Fibroblast of lung (primary cell): ENCODE data around the gene TRIM71.

Experiments used
- EZH2 ChIP-seq: IDR thresholded peaks from 2 replicates; pipeline ENCODE4 v1.5.1; 2012; ENCODE audit warnings: low read length, control low read depth, mild to moderate bottlenecking; ENCODE audit errors: missing control alignments
- TF ChIP-seq, protein P1 (sequence below), 2 donors: IDR thresholded peaks in 1 of 2; conservative IDR thresholded peaks in 1 of 2; 1 replicate in 1 of 2; 2 replicates in 1 of 2; pipeline ENCODE4 v1.5.1; 2011 to 2012; ENCODE audit warnings: low read length in 2 of 2, control low read depth in 1 of 2, inconsistent platforms in 1 of 2, low read depth in 1 of 2, mild to moderate bottlenecking in 1 of 2

GRCh38 chr3:32839714-32840085 lies 21.9 kb downstream of the TRIM71 start:
- TF ChIP-seq, protein P1, sequence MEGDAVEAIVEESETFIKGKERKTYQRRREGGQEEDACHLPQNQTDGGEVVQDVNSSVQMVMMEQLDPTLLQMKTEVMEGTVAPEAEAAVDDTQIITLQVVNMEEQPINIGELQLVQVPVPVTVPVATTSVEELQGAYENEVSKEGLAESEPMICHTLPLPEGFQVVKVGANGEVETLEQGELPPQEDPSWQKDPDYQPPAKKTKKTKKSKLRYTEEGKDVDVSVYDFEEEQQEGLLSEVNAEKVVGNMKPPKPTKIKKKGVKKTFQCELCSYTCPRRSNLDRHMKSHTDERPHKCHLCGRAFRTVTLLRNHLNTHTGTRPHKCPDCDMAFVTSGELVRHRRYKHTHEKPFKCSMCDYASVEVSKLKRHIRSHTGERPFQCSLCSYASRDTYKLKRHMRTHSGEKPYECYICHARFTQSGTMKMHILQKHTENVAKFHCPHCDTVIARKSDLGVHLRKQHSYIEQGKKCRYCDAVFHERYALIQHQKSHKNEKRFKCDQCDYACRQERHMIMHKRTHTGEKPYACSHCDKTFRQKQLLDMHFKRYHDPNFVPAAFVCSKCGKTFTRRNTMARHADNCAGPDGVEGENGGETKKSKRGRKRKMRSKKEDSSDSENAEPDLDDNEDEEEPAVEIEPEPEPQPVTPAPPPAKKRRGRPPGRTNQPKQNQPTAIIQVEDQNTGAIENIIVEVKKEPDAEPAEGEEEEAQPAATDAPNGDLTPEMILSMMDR (conservative IDR thresholded peaks at IDR 0.05 in 1 of 2, IDR thresholded peaks at IDR 0.05 in 1 of 2; ENCODE audit: low read depth in 1 of 2, low read length in 2 of 2), result no peak
- TF ChIP-seq EZH2, result no peak
